GM12892 (cell line): ENCODE data around the gene FZD8.

ENCODE experiments used
- DNase-seq: peaks from one replicate; pipeline ENCODE4 v3.0.0; 2011; ENCODE audit not compliant: insufficient read length
- FAIRE-seq: peaks from 2 replicates; lab custom pipeline; 2011; peaks lifted over from hg19 to GRCh38; lab: Jason Lieb, UNC
- POLR2A ChIP-seq: IDR thresholded peaks from 2 replicates; pipeline ENCODE4 v1.6.1; 2011; ENCODE audit warnings: low read depth, low read length, control low read depth
- POLR2AphosphoS5 ChIP-seq: IDR thresholded peaks from 2 replicates; pipeline ENCODE4 v1.6.1; 2011; ENCODE audit warnings: low read depth, low read length, control low read depth
- TAF1 ChIP-seq: IDR thresholded peaks from 2 replicates; pipeline ENCODE4 v1.6.1; 2011; ENCODE audit warnings: low read depth, mild to moderate bottlenecking, control low read depth, low read length, borderline replicate concordance

The FZD8 gene

GRCh38 chr10:35613107-35613440 lies 29.0 kb downstream of the FZD8 start:
- FAIRE-seq = no peak
- DNase-seq = no peak
- TF ChIP-seq TAF1 (no peak), POLR2AphosphoS5 (no peak), POLR2A (no peak)

- FAIRE-seq (no peak), DNase-seq (no peak)
Measured at GRCh38 chr10:35612385-35613106, 29.6 kb downstream of the FZD8 start.

GRCh38 chr10:35611750-35612149 lies 30.3 kb downstream of the FZD8 start:
- TF ChIP-seq POLR2A (no peak), POLR2AphosphoS5 (no peak), TAF1 (no peak)
- no peak for FAIRE-seq
- no peak for DNase-seq

More at GRCh38 chr10:35612385-35613106, 29.6 kb downstream of the FZD8 start:
- TF ChIP-seq POLR2A (no peak), POLR2AphosphoS5 (no peak), TAF1 (no peak)

DNA sequence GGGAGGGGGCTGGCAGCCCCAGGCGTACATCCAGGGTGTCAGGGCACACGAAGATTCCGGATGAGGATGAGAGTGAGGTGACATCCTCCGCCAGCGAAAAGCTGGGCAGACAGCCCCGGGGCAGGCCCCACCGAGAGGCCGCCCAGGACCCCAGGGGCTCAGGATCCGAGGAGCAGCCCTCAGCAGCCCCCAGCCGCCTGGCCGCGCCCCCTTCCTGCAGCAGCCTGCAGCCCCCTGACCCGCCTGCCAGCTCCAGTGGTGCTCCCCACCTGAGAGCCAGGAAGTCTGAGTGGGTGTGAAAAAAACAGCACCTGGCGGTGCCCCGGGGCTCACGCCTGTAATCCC lies 33.8 kb downstream of the FZD8 start:
- FAIRE-seq (no peak), DNase-seq (no peak)
- TF ChIP-seq TAF1 = no peak
- TF ChIP-seq POLR2A = no peak
- no peak for TF ChIP-seq POLR2AphosphoS5

DNA sequence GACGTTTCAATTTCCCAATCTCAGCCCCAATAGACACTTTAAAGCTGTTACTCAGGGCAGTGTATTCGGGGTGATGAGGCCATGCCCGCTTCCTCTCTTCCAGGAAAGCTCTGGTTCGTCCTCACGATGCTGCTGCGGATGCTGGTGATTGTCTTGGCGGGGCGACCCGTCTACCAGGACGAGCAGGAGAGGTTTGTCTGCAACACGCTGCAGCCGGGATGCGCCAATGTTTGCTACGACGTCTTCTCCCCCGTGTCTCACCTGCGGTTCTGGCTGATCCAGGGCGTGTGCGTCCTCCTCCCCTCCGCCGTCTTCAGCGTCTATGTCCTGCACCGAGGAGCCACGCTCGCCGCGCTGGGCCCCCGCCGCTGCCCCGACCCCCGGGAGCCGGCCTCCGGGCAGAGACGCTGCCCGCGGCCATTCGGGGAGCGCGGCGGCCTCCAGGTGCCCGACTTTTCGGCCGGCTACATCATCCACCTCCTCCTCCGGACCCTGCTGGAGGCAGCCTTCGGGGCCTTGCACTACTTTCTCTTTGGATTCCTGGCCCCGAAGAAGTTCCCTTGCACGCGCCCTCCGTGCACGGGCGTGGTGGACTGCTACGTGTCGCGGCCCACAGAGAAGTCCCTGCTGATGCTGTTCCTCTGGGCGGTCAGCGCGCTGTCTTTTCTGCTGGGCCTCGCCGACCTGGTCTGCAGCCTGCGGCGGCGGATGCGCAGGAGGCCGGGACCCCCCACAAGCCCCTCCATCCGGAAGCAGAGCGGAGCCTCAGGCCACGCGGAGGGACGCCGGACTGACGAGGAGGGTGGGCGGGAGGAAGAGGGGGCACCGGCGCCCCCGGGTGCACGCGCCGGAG lies 34.4 kb downstream of the FZD8 start:
- FAIRE-seq (no peak), DNase-seq (no peak)
- TF ChIP-seq POLR2AphosphoS5 (no peak), POLR2A (no peak), TAF1 (no peak)

DNA sequence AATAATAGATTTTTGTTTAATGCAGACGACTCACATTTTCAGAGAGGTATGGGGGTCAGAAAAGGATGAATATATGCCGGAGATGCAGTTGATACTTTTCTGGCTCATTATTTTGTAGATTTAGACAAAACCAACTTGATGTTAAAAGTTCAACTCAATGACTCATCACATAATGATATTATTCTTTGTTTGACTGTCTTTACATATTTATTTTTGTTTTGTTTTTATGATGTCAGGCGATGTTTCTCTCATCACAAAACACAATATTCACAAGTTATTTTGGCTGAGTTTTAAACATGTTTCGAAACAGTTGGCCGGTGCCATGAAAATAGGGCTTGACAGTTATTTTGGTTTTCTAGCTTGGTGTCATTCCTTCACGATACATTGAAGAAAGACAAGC lies 35.7 kb downstream of the FZD8 start:
- FAIRE-seq = no peak
- DNase-seq = no peak
- no peak for TF ChIP-seq TAF1
- no peak for TF ChIP-seq POLR2AphosphoS5
- TF ChIP-seq POLR2A = no peak

GRCh38 chr10:35605191-35605590 lies 36.9 kb downstream of the FZD8 start, which contains the start of gene GJD4:
Gene GJD4, plus strand, starts transcription at chr10:35605341. Its CDS starts 227 bp downstream, at chr10:35605568.
- DNase-seq = no peak
- FAIRE-seq = no peak
- TF ChIP-seq TAF1 = no peak
- no peak for TF ChIP-seq POLR2AphosphoS5
- no peak for TF ChIP-seq POLR2A

DNA sequence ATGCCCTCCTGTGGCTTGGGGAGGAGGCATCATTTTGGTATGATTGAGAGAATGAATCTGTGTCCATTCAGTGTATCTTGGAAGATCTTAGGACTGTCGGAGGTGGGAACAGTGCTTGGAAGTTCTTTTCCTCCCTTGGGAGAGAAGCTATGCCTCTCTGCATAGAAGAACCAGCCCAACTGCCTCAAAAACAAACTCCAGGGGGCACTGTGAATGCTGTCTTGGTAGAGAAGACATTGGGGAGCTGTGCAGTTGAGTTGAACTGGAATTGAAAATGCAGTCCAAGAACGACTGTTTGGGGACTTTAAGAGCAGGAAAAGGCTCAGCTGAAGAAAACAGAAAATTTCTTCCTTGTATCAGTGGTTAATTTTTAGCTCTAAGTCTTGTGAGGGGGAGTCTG lies 41.9 kb downstream of the FZD8 start:
- no peak for TF ChIP-seq POLR2A
- TF ChIP-seq POLR2AphosphoS5 = no peak
- no peak for TF ChIP-seq TAF1
- FAIRE-seq (no peak), DNase-seq (no peak)

DNA sequence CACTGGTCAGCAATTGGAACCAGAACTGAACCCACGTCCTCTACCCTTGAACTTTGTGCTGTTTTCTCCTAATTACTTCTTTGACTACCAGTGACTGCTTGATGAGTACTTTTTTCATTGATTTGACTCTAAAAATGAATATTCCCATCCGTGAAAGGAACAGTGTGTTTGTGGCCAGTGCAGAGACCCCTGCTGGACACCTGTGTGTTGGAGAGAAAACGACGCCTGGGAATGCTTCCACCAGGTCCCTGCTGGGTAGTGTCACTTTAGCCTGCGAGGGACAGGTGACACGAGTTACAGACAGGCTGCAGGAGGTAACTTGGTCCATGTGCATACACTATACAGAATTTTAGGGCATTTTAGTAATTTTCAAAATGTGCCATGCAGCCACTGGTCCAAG lies 43.7 kb downstream of the FZD8 start:
- no peak for FAIRE-seq
- DNase-seq = no peak
- no peak for TF ChIP-seq POLR2AphosphoS5
- no peak for TF ChIP-seq TAF1
- TF ChIP-seq POLR2A = no peak

GRCh38 chr10:35595106-35595505 lies 47.0 kb downstream of the FZD8 start:
- no peak for TF ChIP-seq POLR2AphosphoS5
- FAIRE-seq (no peak), DNase-seq (no peak)

DNA sequence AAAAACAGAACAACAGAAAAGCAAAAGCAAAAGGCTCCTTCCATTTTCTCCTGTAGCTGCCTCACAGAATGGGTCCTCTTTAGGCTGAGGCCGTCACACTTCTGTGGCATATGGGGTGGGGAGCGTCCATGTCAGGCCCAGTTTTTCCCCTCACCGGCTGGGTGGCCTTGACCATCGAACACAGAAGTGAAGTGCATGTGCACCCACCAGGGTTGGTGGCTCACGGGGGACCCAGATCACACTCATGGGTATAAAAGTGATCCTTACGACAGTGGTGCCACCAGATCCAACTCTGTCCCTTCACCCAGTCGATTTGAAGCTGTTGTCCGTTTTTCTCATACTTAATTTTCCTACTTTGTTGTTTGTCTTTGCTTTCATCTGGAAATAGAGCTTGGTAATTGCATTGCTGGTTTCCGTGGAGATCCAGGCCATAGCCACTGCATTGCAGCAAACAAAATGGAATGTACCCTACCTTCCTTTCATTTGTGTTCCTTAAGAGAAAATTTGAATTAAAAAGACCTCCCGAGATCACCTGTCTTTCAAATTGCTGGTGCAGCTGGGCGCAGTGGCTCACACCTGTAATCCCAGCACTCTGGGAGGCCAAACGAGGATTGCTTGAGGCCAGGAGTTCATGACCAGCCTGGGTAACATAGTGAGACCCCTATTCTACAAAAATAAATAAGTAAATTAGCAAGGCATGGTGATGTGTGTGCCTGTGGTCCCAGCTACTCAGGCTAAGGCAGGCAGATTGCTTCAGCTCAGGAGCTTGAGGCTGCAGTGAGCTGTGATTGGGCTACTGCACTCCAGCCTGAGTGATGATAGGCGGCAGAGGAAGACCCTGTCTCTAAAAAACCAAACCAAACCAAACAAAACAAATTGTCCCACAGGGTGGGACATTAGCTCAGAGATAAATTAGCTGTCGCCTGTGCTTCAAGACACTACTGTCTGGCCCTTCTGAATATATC lies 47.7 kb downstream of the FZD8 start:
- TF ChIP-seq POLR2A = no peak
- TF ChIP-seq POLR2AphosphoS5 = no peak
- TF ChIP-seq TAF1 = no peak
- DNase-seq (no peak), FAIRE-seq (no peak)

- FAIRE-seq (no peak), DNase-seq (no peak)
- TF ChIP-seq TAF1 (no peak), POLR2AphosphoS5 (no peak), POLR2A (no peak)
Measured at GRCh38 chr10:35592441-35592840, 49.7 kb downstream of the FZD8 start.
